Sciatic nerve (tissue), 2 donors: ENCODE measurements around the gene CYB5B. TPM values are rescaled to one million over a fixed set of nuclear protein-coding genes. Genes with fewer than 3 reads are reported as not detected.

Source experiments
- ATAC-seq: fragments of 200-7000 bp; cut with Tn5 transposase; one replicate; pipeline ENCODE4 v1.9.1; 2020; ENCODE audit warnings: mild to moderate bottlenecking, moderate library complexity
- DNase-seq: peaks from one replicate; pipeline ENCODE4 v3.0.0-alpha.2; 2020; ENCODE audit warnings: low spot score
- intact Hi-C: fragments of 100-400 bp; cut with DNase I; formaldehyde crosslinking; loops from one replicate; pipeline ENCODE4 v1.14.2; 2022
- total RNA-seq: library from RNA; stranded (reverse); fragmentation: NEBNext Ultra II Directional; extraction: Animal tissue kit (Norgen Biotek cat#: 25700); gene quantifications from one replicate; pipeline ENCODE4 v1.2.1, GENCODE V29; 2021
- donor health status: DM: no; HTN: no; CAD: no.
- donor health status: DM: no; HTN: no; CAD: no.

The CYB5B gene
- total RNA-seq, 1 donor from 2014 or later = 62.5 TPM

GRCh38 chr16:69476920-69477443, 52.6 kb downstream of the CYB5B start:
- ATAC-seq (no peak), DNase-seq (no peak)
- intact Hi-C loops = no loop called here

- ATAC-seq (no peak), DNase-seq (no peak)
- intact Hi-C loops = no loop called here
Observed at GRCh38 chr16:69477546-69477945, 53.1 kb downstream of the CYB5B start.

GRCh38 chr16:69478685-69479084, 54.3 kb downstream of the CYB5B start:
- no peak for DNase-seq
- no peak for ATAC-seq
- intact Hi-C loops = no loop called here

- intact Hi-C loops = no loop called here
- DNase-seq = no peak
- no peak for ATAC-seq
Observed at GRCh38 chr16:69479775-69480174, 55.4 kb downstream of the CYB5B start.

GRCh38 chr16:69481901-69482341, 57.5 kb downstream of the CYB5B start:
- intact Hi-C loops = no loop called here
- DNase-seq = peak; percentile 85
- ATAC-seq = peak; percentile 94

GRCh38 chr16:69482410-69482991, 58.1 kb downstream of the CYB5B start:
- intact Hi-C loops = no loop called here
- peak; percentile 92 for ATAC-seq

DNA sequence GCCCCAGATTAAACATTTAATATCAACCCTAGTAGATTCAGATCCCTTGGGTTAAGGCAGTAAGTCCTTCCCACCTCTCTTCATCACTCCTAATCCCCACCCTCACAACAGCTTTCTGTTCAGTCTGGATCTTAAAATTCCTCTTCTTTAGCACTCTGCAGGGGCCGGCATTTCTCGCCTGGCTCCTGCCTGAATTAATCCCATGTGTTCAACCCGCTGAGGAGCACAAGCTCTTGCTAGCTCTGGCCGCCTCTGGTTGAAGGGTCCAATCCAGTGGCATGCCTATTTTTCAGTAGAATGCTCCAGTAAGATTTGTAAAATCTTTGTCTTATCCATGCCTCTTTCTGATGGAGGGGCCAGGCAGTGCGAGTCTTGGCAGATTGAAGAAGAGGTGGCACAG, 59.2 kb downstream of the CYB5B start:
- no peak for DNase-seq
- intact Hi-C loops = no loop called here

More at GRCh38 chr16:69482410-69482991, 58.1 kb downstream of the CYB5B start:
- peak; percentile 84 for DNase-seq

DNA sequence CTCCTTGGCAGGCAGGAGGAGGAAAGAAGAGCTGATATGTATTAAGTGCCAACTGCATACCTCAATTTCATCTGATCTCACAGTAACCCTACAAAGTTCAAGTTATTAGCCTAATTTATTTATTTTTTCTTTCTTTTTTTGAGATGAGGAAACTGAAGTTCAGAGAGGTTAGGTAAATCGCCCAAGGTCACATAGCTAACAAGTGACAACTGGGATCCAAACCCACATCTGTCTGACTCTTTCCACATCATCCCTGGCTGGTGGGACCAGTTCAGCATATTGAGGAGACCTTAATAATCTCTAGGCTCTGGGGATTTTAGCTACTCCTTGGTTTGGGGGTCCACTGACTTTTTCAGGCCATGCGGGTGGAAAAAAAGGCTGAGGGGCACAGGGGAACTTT, 60.9 kb downstream of the CYB5B start:
- no peak for ATAC-seq
- intact Hi-C loops = no loop called here

More for the DNA sequence above, 59.2 kb downstream of the CYB5B start:
- ATAC-seq = no peak

GRCh38 chr16:69485816-69486215, 61.4 kb downstream of the CYB5B start:
- intact Hi-C loops = no loop called here
- ATAC-seq = no peak
- DNase-seq = no peak

More for the DNA sequence above, 60.9 kb downstream of the CYB5B start:
- DNase-seq = no peak

DNA sequence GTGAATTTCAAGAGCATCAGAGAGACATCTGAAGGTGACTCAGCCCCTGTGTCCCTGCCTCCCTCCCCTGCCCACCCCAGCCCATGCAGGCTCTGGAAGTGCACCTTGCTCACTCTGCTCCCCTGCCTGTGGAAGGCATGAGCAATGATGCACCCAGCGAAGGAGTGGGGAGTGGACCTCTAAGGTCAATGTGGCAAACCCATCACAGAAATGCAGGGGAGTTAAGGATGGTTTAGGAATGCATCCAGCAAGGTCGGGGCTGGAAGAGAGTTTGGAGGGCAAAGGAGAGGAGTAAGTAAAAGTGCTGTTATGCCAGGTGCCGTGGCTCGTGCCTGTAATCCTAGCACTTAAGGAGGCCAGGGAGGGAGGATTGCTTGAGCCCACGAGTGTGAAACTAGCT, 61.9 kb downstream of the CYB5B start:
- intact Hi-C loops = no loop called here
- ATAC-seq (no peak), DNase-seq (no peak)

- intact Hi-C loops = no loop called here
- no peak for DNase-seq
- ATAC-seq = no peak
Observed at GRCh38 chr16:69486724-69487123, 62.3 kb downstream of the CYB5B start.

DNA sequence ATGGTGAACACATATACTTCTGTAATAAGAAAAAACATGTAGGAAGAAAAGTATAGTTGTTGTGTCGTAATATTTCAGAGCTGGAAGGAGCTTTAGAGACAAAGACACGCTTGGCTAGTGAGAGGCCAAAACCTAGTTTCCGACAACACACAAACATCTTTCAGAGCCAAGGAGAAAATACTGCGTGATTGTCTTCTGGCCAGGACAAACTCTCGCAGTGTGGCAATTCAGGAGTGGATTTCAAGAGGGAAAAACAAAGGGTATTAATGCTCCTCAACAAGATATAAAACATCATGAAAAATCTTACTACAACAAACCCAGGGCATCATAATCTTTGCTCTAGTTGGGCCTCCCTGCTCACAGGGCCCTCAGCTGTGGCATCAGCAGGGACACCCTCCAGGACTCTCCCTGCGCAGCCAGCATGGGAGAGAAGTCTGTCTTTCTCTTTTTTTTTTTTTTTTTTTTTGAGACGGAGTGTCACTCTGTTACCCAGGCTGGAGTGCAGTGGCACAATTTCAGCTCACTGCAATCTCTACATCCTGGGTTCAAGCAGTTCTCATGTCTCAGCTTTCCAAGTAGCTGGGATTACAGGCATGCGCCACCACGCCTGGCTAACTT, 66.4 kb downstream of the CYB5B start:
- ATAC-seq (peak; percentile 87), DNase-seq (no peak)
- intact Hi-C loops = no loop called here

GRCh38 chr16:69494991-69495392, 70.6 kb downstream of the CYB5B start:
- intact Hi-C loops = no loop called here
- DNase-seq = no peak
- ATAC-seq = no peak

- DNase-seq (no peak), ATAC-seq (no peak)
- intact Hi-C loops = no loop called here
Observed at GRCh38 chr16:69495821-69496220, 71.4 kb downstream of the CYB5B start.

- DNase-seq (no peak), ATAC-seq (no peak)
- intact Hi-C loops = no loop called here
Observed at GRCh38 chr16:69496376-69496775, 72.0 kb downstream of the CYB5B start.

GRCh38 chr16:69496896-69497295, 72.5 kb downstream of the CYB5B start:
- ATAC-seq (no peak), DNase-seq (no peak)
- intact Hi-C loops = no loop called here

DNA sequence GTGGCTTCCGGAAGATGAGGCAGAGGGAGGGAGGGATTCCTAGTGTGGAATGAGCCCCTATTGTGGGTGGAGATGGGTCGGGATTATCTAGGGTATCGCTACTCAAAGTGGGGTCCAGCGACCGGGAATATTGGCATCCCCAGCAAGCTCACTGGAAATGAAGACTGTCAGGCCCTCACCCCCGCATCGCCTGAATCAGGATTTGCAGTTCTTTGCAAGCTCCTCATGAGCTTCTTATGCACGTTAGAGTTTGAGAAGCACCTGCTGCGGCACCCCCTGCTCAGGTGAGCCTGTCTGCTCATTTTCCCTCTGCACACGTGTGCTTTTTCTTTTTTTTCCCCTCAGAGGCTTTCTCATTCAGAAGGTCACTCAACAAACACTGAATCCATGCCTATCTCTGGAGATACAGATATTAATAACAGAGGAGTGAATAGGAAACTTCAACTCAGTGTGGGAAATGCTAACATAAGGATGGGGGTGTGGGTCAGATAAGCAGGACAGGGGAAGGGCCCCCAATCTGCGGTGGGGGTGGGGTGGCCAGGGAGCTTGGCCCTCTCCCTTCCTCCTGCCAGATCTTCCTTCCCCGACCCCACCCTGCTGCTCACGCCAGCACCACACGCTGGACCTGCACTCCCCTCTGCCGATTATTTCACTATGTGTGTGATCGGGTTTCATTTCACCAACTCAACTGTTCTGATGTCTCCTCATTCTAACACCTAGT, 73.6 kb downstream of the CYB5B start:
- ATAC-seq = no peak
- intact Hi-C loops = no loop called here
- DNase-seq = no peak

DNA sequence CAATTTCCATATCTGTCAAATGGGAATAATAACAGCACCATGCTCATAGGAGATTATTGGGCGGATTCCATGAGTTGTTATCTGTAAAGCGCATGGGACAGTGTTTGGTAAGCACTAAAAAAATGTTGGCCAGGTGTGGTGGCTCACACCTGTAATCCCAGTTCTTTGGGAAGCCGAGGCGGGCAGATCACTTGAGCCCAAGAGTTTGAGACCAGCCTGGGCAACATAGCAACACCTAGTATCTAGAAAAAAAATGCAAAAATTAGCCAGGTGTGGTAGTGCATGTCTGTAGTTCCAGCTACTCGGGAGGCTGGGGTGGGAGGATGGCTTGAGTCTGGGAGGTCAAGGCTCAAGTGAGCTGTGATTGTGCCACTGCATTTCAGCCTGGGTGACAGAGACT, 74.5 kb downstream of the CYB5B start:
- ATAC-seq (no peak), DNase-seq (no peak)
- intact Hi-C loops = no loop called here

GRCh38 chr16:69499541-69500230, 75.3 kb downstream of the CYB5B start:
- ATAC-seq (no peak), DNase-seq (no peak)
- intact Hi-C loops = no loop called here

- intact Hi-C loops = no loop called here
- ATAC-seq = no peak
- no peak for DNase-seq
Observed at GRCh38 chr16:69500496-69500895, 76.1 kb downstream of the CYB5B start.
